Mucosa of descending colon (tissue), 3 donors: ENCODE measurements around the gene GSG1L. TPM values are rescaled to one million over a fixed set of nuclear protein-coding genes. Genes with fewer than 3 reads are reported as not detected.

Experiments
- ATAC-seq: fragments of 200-7000 bp; cut with Tn5 transposase; one replicate; pipeline ENCODE4 v1.9.1; 2020; ENCODE audit warnings: mild to moderate bottlenecking, moderate library complexity
- DNase-seq, 3 donors: peaks; one replicate each; pipeline ENCODE4 v3.0.0-alpha.2; 2020
- H3K36me3 ChIP-seq: fragments of 200-600 bp; one replicate; pipeline ENCODE4 v1.8.0; 2021; ENCODE audit warnings: low read depth, mild to moderate bottlenecking
- H3K4me1 ChIP-seq: fragments of 200-600 bp; one replicate; pipeline ENCODE4 v1.8.0; 2021; ENCODE audit warnings: low read depth, mild to moderate bottlenecking
- H3K4me3 ChIP-seq: fragments of 200-600 bp; one replicate; pipeline ENCODE4 v1.8.0; 2021; ENCODE audit warnings: mild to moderate bottlenecking
- H3K9me3 ChIP-seq: fragments of 200-600 bp; one replicate; pipeline ENCODE4 v1.8.0; 2021; ENCODE audit warnings: mild to moderate bottlenecking
- CTCF ChIP-seq: fragments of 200-600 bp; IDR thresholded peaks from one replicate; pipeline ENCODE4 v1.8.0; 2022; ENCODE audit warnings: antibody characterized with exemption, mild to moderate bottlenecking
- intact Hi-C, 2 donors: fragments of 100-400 bp; cut with DNase I in 1 of 2; cut with micrococcal nuclease in 1 of 2; formaldehyde crosslinking; loops; one replicate each; pipeline versions ENCODE4 v1.11.0 to v1.11.1; 2022; cut with DNase I, micrococcal nuclease
- total RNA-seq, 3 donors: library from RNA; stranded (reverse); fragmentation: NEBNext Ultra II Directional in 2 of 3; extraction: Animal tissue kit (Norgen Biotek cat#: 25700) in 2 of 3; gene quantifications; one replicate each; pipeline versions ENCODE4 v1.2.1 to v1.2.4, GENCODE V29; 2021 to 2023
- donor health status: DM: no; HTN: no; CAD: no; lungs with moderate emphysema.
- donor health status: DM: no; HTN: no; CAD: no.
- donor health status: DM: no; HTN: yes; CAD: no.

Gene GSG1L
- total RNA-seq, 3 donors from 2014 or later: 0.46 to 1.2 TPM; not detected in 1

GRCh38 chr16:28090646-28091377 is 27.3 kb upstream of the GSG1L start:
- Histone ChIP-seq H3K36me3 (no peaks in the 10 kb centered on the region), H3K9me3 (no peaks in the 10 kb centered on the region), H3K4me3 (no peak overlapping the region), H3K4me1 (no peaks in the 10 kb centered on the region)
- intact Hi-C loops: no loop called here
- no peak for TF ChIP-seq CTCF
- DNase-seq (peak in 1 of 3 donors; percentile 28), ATAC-seq (no peak)

GRCh38 chr16:28089992-28090365 is 26.5 kb upstream of the GSG1L start:
- ATAC-seq: no peak
- no peaks in the 10 kb centered on the region for H3K9me3 ChIP-seq
- TF ChIP-seq CTCF: no peak
- no peak overlapping the region for H3K4me3 ChIP-seq
- no peak for DNase-seq
- no peaks in the 10 kb centered on the region for H3K36me3 ChIP-seq
- H3K4me1 ChIP-seq: no peaks in the 10 kb centered on the region
- intact Hi-C loops: no loop called here

GRCh38 chr16:28089205-28089991 is 25.9 kb upstream of the GSG1L start:
- H3K36me3 ChIP-seq: no peaks in the 10 kb centered on the region
- no peaks in the 10 kb centered on the region for H3K4me1 ChIP-seq
- H3K4me3 ChIP-seq: no peak overlapping the region
- intact Hi-C loops: no loop called here
- no peak for ATAC-seq
- TF ChIP-seq CTCF: no peak
- H3K9me3 ChIP-seq: no peaks in the 10 kb centered on the region
- peak in 1 of 3 donors; percentile 6 for DNase-seq

GRCh38 chr16:28087675-28088300 is 24.3 kb upstream of the GSG1L start:
- DNase-seq: no peak
- H3K4me1 ChIP-seq: peaks cover 2% of the 10 kb centered on the region
- no peak overlapping the region for H3K4me3 ChIP-seq
- intact Hi-C loops: no loop called here
- no peak for TF ChIP-seq CTCF
- H3K9me3 ChIP-seq: no peaks in the 10 kb centered on the region
- no peaks in the 10 kb centered on the region for H3K36me3 ChIP-seq
- no peak for ATAC-seq

- Histone ChIP-seq H3K4me1 (peaks cover 5% of the 10 kb centered on the region), H3K9me3 (no peaks in the 10 kb centered on the region), H3K36me3 (no peaks in the 10 kb centered on the region), H3K4me3 (no peak overlapping the region)
- ATAC-seq: no peak
- TF ChIP-seq CTCF: no peak
- no peak for DNase-seq
- intact Hi-C loops: no loop called here
Measured at GRCh38 chr16:28087140-28087660, 23.7 kb upstream of the GSG1L start.
